H1 (cell line): ENCODE results near the gene REM1. TPM values are rescaled to one million over a fixed set of nuclear protein-coding genes. Genes with fewer than 3 reads are reported as not detected.

Source experiments
- CBX5 ChIP-seq: fragments of 300-800, 300-1000 bp; sonication (generic); IDR thresholded peaks from 2 replicates; pipeline ENCODE4 v1.7.1; 2016; ENCODE audit warnings: antibody characterized with exemption, low read length, low read depth
- EGR1 ChIP-seq: IDR thresholded peaks from 2 replicates; pipeline ENCODE4 v1.6.1; 2011; ENCODE audit warnings: low read depth, low read length, borderline replicate concordance
- GABPA ChIP-seq: IDR thresholded peaks from 2 replicates; pipeline ENCODE4 v1.6.1; 2011; ENCODE audit warnings: mild to moderate bottlenecking, low read length, moderate library complexity, borderline replicate concordance; ENCODE audit not compliant: insufficient read depth
- SIN3A ChIP-seq, 2 experiments: IDR thresholded peaks in 1 of 2; conservative IDR thresholded peaks in 1 of 2; 2 replicates each; pipeline ENCODE4 v1.6.1; 2011 to 2012; ENCODE audit warnings: low read length in 2 of 2, improper control_type of control experiment in 1 of 2, low read depth in 1 of 2, mild to moderate bottlenecking in 1 of 2
- SP4 ChIP-seq: IDR thresholded peaks from 2 replicates; pipeline ENCODE4 v1.6.1; 2012; ENCODE audit warnings: low read length, inconsistent platforms
- YY1 ChIP-seq: IDR thresholded peaks from 2 replicates; pipeline ENCODE4 v1.6.1; 2011; ENCODE audit warnings: low read depth, mild to moderate bottlenecking, low read length
- polyA plus RNA-seq, 7 experiments: library from polyadenylated mRNA; depleted of rRNA in 3 of 7; stranded (reverse) in 5 of 7; unstranded in 2 of 7; fragments of >200 nt in 5 of 7; fragments of 200-250 nt in 2 of 7; gene quantifications; 1 replicate in 5 of 7; 2 replicates in 1 of 7; 4 replicates in 1 of 7; pipeline versions ENCODE4 v1.2.1 to v1.2.3, GENCODE V29; 2011 to 2013; ENCODE audit warnings: missing spikeins in 2 of 7, mixed read lengths in 2 of 7
- total RNA-seq: library from RNA; stranded (reverse); fragmentation: NEBNext Ultra II Directional; extraction: Animal tissue kit (Norgen Biotek cat#: 25700); gene quantifications from 2 replicates; pipeline ENCODE4 v1.2.1, GENCODE V29; 2021

Gene REM1
- total and polyA plus RNA-seq, 2 of the 8 experiments (the other 6 are each of a cell fraction or from before 2014, with no cell fraction given), result 0.05 TPM; not detected in 1

DNA sequence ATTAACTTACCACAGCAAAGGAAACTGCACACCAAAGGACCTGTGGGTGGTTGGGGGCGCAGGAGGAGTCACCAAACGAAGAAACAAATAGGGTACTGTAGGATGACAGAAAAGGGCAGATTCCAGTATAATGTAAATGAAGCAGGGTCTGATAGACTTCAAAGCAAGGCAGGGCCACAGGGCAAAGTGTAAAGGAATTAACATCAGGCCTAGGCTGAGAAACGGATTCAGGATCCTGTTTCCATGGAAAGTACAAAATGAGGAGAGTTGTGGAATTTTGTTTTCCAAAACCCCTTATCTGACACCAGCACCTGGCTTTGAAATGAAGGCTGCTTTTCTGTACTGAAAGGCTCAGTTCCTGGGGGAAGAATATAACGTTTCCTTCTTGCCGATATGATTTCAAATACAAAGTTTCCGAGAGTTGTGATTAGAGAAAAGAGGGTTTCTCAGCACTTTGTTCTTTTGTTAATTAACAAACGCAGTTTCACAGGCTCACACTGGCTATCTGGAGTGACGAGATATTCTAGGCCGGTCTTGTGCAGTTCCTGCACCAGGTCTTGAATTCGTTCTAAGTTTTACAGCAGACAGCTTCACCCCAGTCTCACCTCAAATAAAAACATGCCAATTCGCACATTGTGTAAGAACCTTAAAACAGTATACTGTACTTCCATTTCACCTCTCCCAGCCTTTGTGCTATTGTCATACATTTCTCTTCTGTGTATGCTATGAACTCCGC is 28.8 kb upstream of the REM1 start (continued):
- no peak for TF ChIP-seq GABPA
- no peak for TF ChIP-seq YY1
- no peak for TF ChIP-seq SIN3A (conservative IDR thresholded peaks at IDR 0.05 in 1 of 2, IDR thresholded peaks at IDR 0.05 in 1 of 2; ENCODE audit: low read depth in 1 of 2, low read length in 2 of 2)
- no peak for TF ChIP-seq EGR1
- no peak for TF ChIP-seq CBX5
- no peak for TF ChIP-seq SP4
